ENCODE data around the gene COL8A1. TPM values are rescaled to one million over a fixed set of nuclear protein-coding genes. Genes with fewer than 3 reads are reported as not detected.

The COL8A1 gene
- total and polyA plus RNA-seq, 8 donors = 0.24 to 10.1 (median 0.59) TPM

- TF ChIP-seq CTCF (IDR thresholded peaks at IDR 0.05) = no peak
- Histone ChIP-seq H3K4me3 (no peak overlapping the region), H3K27ac (no peak overlapping the region), H3K9me3 (no peaks in the 10 kb centered on the region), H3K36me3 (no peaks in the 10 kb centered on the region), H3K4me1 (no peaks in the 10 kb centered on the region), H3K27me3 (peaks cover 0 to 7% (median 0%) of the 10 kb centered on the region in 4 donors)
- no peak for FAIRE-seq
- WGBS, 2 donors = 58 to 66% methylated on average over 8 of the region's 8 CpGs
- ATAC-seq = no peak
- no peak for DNase-seq
- intact Hi-C loops (cut with DNase I) = no loop called here
These were observed 123.2 kb downstream of the COL8A1 start for GRCh38 chr3:99761415-99762165.

- WGBS, 2 donors = 90 to 91% methylated on average over 1 of the region's 1 CpG
- ATAC-seq (no peak), FAIRE-seq (no peak), DNase-seq (no peak)
- intact Hi-C loops (cut with DNase I) = no loop called here
- Histone ChIP-seq H3K27me3 (peaks cover 0 to 4% (median 0%) of the 10 kb centered on the region in 4 donors), H3K4me1 (no peaks in the 10 kb centered on the region), H3K27ac (no peak overlapping the region), H3K9me3 (no peaks in the 10 kb centered on the region), H3K36me3 (no peaks in the 10 kb centered on the region), H3K4me3 (no peak overlapping the region)
- no peak for TF ChIP-seq CTCF (IDR thresholded peaks at IDR 0.05)
These were observed 124.5 kb downstream of the COL8A1 start for GRCh38 chr3:99762901-99763300.

- no peak for TF ChIP-seq CTCF (IDR thresholded peaks at IDR 0.05)
- no peak for FAIRE-seq
- 91 to 94% methylated on average over 5 of the region's 5 CpGs for WGBS, 2 donors
- intact Hi-C loops (cut with DNase I) = no loop called here
- ATAC-seq = no peak
- H3K4me1 ChIP-seq = no peaks in the 10 kb centered on the region
- H3K36me3 ChIP-seq = no peaks in the 10 kb centered on the region
- H3K4me3 ChIP-seq = no peak overlapping the region
- no peaks in the 10 kb centered on the region for H3K9me3 ChIP-seq
- H3K27me3 ChIP-seq = no peaks in the 10 kb centered on the region
- no peak overlapping the region for H3K27ac ChIP-seq
- no peak for DNase-seq
These were observed 126.0 kb downstream of the COL8A1 start for GRCh38 chr3:99764377-99764776.

- FAIRE-seq = no peak
These were observed 126.9 kb downstream of the COL8A1 start for GRCh38 chr3:99765042-99765942.

More at GRCh38 chr3:99765042-99765942, 126.9 kb downstream of the COL8A1 start:
- no peaks in the 10 kb centered on the region for H3K9me3 ChIP-seq
- H3K27me3 ChIP-seq = no peaks in the 10 kb centered on the region
- no peak overlapping the region for H3K4me3 ChIP-seq
- no peaks in the 10 kb centered on the region for H3K4me1 ChIP-seq
- TF ChIP-seq CTCF (IDR thresholded peaks at IDR 0.05) = no peak
- no peak overlapping the region for H3K27ac ChIP-seq
- WGBS, 2 donors = 50 to 63% methylated on average over 2 of the region's 2 CpGs
- H3K36me3 ChIP-seq = no peaks in the 10 kb centered on the region
- ATAC-seq = no peak
- DNase-seq = no peak
- intact Hi-C loops (cut with DNase I) = no loop called here
